LNCAP (cell line): ENCODE data around the gene MRPL24.
A peak's percentile ranks its signal among the peaks of the same experiment; 100 is the strongest.

ENCODE experiments used
- TF ChIP-seq, protein P1 (sequence below): fragments of 450-650 bp; IDR thresholded peaks from 2 replicates; pipeline ENCODE4 v1.5.1; 2017; ENCODE audit warnings: mild to moderate bottlenecking

The MRPL24 gene

DNA sequence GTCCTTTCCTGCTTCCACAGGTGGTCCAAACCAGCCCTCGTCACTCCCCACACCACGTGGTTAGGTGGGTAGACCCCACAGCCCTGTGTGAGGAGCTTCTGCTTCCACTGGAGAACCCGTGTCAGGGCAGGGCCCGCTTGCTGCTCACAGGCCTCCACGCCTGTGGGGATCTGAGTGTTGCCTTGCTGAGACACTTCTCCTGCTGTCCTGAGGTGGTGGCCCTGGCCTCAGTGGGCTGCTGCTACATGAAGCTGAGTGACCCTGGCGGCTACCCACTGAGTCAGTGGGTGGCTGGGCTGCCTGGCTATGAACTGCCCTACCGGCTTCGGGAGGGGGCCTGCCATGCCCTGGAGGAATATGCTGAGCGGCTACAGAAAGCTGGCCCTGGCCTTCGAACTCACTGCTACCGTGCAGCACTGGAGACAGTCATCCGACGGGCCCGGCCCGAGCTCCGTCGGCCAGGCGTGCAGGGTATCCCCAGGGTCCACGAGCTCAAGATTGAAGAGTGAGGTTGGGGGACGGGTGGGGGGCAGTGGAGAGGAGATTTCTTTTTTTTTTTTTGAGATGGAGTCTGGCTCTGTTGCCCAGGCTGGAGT, 6.8 kb downstream of the MRPL24 start:
- TF ChIP-seq, protein P1, sequence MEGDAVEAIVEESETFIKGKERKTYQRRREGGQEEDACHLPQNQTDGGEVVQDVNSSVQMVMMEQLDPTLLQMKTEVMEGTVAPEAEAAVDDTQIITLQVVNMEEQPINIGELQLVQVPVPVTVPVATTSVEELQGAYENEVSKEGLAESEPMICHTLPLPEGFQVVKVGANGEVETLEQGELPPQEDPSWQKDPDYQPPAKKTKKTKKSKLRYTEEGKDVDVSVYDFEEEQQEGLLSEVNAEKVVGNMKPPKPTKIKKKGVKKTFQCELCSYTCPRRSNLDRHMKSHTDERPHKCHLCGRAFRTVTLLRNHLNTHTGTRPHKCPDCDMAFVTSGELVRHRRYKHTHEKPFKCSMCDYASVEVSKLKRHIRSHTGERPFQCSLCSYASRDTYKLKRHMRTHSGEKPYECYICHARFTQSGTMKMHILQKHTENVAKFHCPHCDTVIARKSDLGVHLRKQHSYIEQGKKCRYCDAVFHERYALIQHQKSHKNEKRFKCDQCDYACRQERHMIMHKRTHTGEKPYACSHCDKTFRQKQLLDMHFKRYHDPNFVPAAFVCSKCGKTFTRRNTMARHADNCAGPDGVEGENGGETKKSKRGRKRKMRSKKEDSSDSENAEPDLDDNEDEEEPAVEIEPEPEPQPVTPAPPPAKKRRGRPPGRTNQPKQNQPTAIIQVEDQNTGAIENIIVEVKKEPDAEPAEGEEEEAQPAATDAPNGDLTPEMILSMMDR, result no peak

DNA sequence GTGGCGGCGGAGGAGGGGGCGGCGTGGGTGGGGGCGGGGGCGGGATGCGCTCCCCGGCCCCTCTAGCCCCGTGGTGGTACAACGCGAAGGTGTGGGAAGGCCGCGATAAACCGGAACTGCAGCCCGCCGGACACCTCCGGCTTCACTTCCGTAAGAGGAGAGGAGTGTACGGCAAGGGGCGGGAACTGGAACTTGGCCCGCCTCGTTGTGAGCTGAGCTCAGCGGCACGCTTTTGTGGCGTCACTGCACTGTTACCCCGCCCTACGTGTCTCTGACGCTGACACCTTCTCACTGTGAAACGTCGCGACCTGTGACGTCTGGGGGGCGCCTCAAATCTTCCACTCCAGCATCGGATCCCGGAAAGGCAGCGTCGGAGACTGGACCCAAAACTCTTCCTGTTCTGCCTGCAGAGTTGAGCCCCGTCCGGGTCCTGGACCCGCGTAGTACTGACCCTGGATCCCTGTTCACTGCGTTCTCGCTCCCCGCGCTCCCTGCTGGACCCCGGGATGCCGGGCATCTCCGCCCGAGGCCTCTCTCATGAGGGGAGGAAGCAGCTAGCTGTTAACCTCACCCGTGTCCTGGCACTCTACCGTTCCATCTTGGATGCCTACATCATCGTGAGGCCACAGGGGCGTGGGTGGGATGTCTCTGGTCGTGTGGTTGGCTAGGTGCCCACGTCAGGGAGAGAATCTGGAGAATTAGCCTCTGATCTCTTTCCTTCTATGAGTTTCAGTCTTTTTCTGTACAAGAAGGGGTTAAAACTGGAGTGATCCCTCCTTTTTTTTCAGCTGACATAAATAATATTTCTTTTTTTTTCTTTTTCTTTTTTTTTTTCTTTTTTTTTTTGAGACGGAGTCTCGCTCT, 12.1 kb downstream of the MRPL24 start, which contains the start of gene ISG20L2:
ISG20L2 (minus strand) TSS at position 168 of the 864 bp plus-strand sequence. CDS start 1,114 bp downstream, outside the sequence.
- TF ChIP-seq, protein P1, result no peak

DNA sequence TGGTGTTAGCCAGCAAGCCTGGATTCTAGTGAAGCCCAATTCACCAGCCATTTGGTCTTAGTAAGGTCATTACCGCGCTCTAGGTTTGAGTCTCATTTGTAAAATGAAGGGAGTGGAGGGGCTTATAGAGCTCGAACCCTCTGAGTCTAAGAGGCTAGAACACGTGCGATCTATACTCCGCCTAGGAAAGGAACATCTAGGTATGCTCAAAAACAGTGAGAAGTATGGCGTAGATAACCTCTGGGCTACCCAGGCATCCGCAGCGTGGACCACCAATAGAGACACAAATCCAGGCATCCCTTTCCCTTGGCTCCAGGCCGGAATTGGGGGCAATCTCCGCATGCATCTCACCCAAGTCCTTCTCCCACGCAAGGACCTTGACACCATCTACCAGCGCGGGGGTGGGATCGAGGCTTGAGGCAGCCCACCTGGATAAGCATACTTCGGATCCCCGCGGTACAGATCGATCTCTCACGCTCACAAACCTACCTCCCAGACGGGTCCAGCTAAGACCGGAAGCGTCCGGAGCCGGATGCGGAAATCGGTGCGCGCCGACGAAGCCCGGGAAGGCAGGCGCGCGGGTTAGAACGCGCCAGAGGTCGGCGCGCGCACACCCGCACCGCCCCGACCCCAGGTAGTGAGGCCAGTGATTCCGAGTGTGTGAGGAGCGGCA, 12.8 kb downstream of the MRPL24 start, which contains the start of gene METTL25B:
METTL25B (plus strand) TSS at position 544 of the 673 bp plus-strand sequence. CDS start 636 bp downstream, outside the sequence.
- TF ChIP-seq, protein P1, result no peak

DNA sequence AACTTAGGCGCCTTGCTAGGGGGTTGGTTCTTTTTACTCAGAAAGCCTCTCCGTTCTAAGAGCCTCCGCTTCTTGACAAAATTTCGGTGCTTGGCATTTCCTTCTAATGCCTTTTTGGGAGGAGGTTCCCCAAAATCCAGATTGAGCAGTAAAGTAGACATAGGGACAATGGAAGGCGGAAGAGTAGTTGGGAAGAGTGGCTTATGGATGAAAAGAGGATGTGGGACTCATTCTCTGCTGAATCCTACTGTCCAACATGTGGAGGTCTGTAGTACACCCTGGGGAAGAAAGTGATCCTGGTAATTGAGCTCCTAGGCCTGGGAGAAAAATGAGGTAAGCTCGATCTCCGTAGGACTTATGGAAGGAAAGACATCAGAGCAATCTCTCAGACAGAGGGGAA, 13.4 kb downstream of the MRPL24 start:
- TF ChIP-seq, protein P1, result no peak

DNA sequence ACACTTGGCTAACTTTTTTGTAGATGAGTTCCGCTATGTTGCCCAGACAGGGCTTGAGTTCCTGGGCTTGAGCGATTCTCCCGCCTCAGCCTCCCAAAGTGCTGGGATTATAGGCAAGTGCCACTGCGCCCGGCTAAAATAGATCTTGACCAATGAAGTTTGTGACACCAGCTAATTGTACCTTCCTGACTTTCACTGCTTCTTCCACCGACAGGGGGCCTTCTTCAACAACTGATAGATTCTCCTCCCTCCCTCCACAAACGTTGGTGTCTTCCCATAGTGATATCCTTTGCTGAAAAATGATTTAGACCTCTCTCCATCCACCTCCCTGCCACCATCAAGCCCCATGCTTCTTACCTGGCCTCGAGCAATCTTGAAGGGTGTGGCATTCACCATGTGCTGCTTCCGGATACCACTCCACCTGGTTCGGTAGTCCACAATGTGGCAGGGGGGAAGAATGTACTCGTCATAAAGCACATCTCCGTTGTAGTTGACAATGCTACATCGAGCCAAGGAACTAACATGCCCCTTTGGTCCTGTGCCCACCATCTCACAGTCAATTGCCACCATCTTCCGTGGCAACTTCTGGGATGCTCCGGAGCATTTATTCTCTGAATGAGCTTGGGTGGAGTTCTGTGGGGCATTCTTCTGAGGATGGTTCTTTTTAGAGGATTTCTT, 14.2 kb downstream of the MRPL24 start:
- TF ChIP-seq, protein P1, result peak; percentile 67

DNA sequence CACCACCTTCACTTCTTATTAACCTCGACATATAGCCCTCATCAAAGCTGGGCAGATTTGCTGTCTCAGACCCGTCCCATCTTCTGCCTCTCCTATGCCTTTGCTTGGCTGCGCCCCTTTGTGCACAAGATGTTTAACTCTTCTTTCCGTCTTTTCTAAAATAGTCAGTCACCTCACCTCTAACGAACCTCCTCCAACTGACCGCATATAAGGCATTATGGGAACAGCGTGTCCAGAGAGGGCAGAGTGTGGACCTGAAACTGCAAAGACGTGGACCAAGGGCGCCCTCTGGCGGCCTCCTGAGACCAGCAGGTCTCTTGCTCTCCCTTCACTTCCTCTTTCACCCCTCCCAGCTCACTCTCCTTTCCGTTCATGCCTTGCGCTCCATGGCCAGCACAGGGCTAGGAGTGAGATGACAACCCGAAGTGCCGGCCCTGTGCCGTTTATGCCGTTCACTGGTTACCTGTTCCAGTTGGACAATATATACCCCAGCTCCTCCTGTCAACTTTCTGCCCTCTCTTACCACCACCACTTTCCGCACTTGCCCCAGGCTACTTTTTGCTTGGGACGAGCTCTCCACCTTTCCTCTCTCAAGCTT, 15.1 kb downstream of the MRPL24 start:
- TF ChIP-seq, protein P1, result peak; percentile 98

DNA sequence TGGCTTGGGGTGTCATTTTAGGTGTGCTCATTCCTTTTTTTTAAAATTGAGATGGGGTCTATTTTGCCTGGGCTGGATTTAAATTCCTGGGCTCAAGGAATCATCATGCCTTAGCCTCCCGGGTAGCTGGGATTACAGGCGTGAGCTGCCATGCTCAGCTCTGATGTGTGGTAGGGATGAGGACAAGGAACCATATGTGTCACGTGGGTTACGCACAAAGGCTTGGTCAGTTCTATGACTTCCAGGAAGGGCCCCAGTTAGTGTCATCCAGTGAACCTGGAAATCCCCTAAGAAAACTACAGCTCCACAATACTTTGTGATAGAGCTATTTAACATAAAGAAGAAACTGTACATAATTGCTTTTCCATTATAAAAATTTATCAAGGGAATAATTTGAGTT, 19.4 kb downstream of the MRPL24 start:
- TF ChIP-seq, protein P1, result no peak
